Measurements from ENCODE around the gene SMG6. TPM values are rescaled to one million over a fixed set of nuclear protein-coding genes. Genes with fewer than 3 reads are reported as not detected.

SMG6 gene
- total and polyA plus RNA-seq, 2 of the 13 experiments (the other 11 are each of a cell fraction or from before 2014, with no cell fraction given) = 4.6 to 14.6 TPM

GRCh38 chr17:2211661-2212399 is 91.8 kb downstream of the SMG6 start:
- in situ Hi-C loops (cut with HindIII; ENCODE audit: extremely low pct_ligation_motif_present, low pct_unique_long_range_greater_than_20kb) (no loop called here), intact Hi-C loops (cut with micrococcal nuclease; ENCODE audit: unreplicated experiment) (no loop called here)
- Histone ChIP-seq H3K4me2 (ENCODE audit: low read depth, low read length) (no peak overlapping the region), H3K79me2 (ENCODE audit: insufficient read depth, low read length) (no peaks in the 10 kb centered on the region), H3K27me3 (ENCODE audit: control insufficient read depth in 1 of 2, insufficient read depth in 2 of 2, low read length in 2 of 2) (no peaks in the 10 kb centered on the region), H2AFZ (ENCODE audit: low read length) (no peak overlapping the region), H3K9me3 (ENCODE audit: low read length) (no peaks in the 10 kb centered on the region), H3K36me3 (replicated peaks in 1 of 2; ENCODE audit: control insufficient read depth in 1 of 2, insufficient read depth in 2 of 2, low read length in 2 of 2) (peaks cover 1 to 20% of the 10 kb centered on the region in 2 experiments; a peak in 1 of 5 replicates), H3K4me3 (replicated peaks in 1 of 3; ENCODE audit: insufficient read depth in 1 of 3, low read depth in 2 of 3, low read length in 3 of 3) (no peak overlapping the region), H3K9ac (ENCODE audit: insufficient read depth, low read depth, low read length) (no peak overlapping the region), H3K4me1 (ENCODE audit: insufficient read depth, low read length) (peaks cover 11% of the 10 kb centered on the region), H3K27ac (ENCODE audit: extremely low read length, insufficient read depth, low read length) (no peak overlapping the region), H4K20me1 (ENCODE audit: insufficient read depth, low read length) (no peaks in the 10 kb centered on the region)
- no peak for DNase-seq (ENCODE audit: low spot score)
- ATAC-seq = no peak
- 93% methylated on average over 6 of the region's 6 CpGs for WGBS (ENCODE audit: low lambda C conversion rate)
- ChIA-PET CTCF (ENCODE audit: low intra/inter-chr PET ratio, low total read pairs) (no interaction called here), POLR2A (no interaction called here)
- no TSS peak for BruUV-seq (replicated peaks)
- FAIRE-seq = no peak
- no peak for TF ChIP-seq ZBTB3 (CRISPR knock-in tag; IDR thresholded peaks at IDR 0.05; ENCODE audit: borderline replicate concordance, low read depth)
- TF ChIP-seq BCL6 (CRISPR knock-in tag; IDR thresholded peaks at IDR 0.05) = no peak
- TF ChIP-seq ZBTB37 (CRISPR knock-in tag; IDR thresholded peaks at IDR 0.05) = no peak
- no peak for TF ChIP-seq NKX3-1 (CRISPR knock-in tag; IDR thresholded peaks at IDR 0.05)
- no peak for TF ChIP-seq ZMAT3 (CRISPR knock-in tag; conservative IDR thresholded peaks at IDR 0.05)
- TF ChIP-seq WIZ (CRISPR knock-in tag; IDR thresholded peaks at IDR 0.05) = no peak
- no peak for TF ChIP-seq ZNF724P (CRISPR knock-in tag; IDR thresholded peaks at IDR 0.05; ENCODE audit: borderline replicate concordance)
- TF ChIP-seq ZFAT (CRISPR knock-in tag; conservative IDR thresholded peaks at IDR 0.05) = no peak
- TF ChIP-seq RBAK (CRISPR knock-in tag; IDR thresholded peaks at IDR 0.05) = no peak
- TF ChIP-seq, protein P1, sequence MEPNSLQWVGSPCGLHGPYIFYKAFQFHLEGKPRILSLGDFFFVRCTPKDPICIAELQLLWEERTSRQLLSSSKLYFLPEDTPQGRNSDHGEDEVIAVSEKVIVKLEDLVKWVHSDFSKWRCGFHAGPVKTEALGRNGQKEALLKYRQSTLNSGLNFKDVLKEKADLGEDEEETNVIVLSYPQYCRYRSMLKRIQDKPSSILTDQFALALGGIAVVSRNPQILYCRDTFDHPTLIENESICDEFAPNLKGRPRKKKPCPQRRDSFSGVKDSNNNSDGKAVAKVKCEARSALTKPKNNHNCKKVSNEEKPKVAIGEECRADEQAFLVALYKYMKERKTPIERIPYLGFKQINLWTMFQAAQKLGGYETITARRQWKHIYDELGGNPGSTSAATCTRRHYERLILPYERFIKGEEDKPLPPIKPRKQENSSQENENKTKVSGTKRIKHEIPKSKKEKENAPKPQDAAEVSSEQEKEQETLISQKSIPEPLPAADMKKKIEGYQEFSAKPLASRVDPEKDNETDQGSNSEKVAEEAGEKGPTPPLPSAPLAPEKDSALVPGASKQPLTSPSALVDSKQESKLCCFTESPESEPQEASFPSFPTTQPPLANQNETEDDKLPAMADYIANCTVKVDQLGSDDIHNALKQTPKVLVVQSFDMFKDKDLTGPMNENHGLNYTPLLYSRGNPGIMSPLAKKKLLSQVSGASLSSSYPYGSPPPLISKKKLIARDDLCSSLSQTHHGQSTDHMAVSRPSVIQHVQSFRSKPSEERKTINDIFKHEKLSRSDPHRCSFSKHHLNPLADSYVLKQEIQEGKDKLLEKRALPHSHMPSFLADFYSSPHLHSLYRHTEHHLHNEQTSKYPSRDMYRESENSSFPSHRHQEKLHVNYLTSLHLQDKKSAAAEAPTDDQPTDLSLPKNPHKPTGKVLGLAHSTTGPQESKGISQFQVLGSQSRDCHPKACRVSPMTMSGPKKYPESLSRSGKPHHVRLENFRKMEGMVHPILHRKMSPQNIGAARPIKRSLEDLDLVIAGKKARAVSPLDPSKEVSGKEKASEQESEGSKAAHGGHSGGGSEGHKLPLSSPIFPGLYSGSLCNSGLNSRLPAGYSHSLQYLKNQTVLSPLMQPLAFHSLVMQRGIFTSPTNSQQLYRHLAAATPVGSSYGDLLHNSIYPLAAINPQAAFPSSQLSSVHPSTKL (CRISPR knock-in tag; IDR thresholded peaks at IDR 0.05) = no peak
- TF ChIP-seq PBX3 (CRISPR knock-in tag; IDR thresholded peaks at IDR 0.05; ENCODE audit: borderline replicate concordance) = no peak
- no peak for TF ChIP-seq AKAP8 (CRISPR knock-in tag; IDR thresholded peaks at IDR 0.05)
- no peak for TF ChIP-seq ZNF326 (CRISPR knock-in tag; IDR thresholded peaks at IDR 0.05; ENCODE audit: borderline replicate concordance)
- TF ChIP-seq AHR (CRISPR knock-in tag; IDR thresholded peaks at IDR 0.05) = no peak
- TF ChIP-seq, protein P2, sequence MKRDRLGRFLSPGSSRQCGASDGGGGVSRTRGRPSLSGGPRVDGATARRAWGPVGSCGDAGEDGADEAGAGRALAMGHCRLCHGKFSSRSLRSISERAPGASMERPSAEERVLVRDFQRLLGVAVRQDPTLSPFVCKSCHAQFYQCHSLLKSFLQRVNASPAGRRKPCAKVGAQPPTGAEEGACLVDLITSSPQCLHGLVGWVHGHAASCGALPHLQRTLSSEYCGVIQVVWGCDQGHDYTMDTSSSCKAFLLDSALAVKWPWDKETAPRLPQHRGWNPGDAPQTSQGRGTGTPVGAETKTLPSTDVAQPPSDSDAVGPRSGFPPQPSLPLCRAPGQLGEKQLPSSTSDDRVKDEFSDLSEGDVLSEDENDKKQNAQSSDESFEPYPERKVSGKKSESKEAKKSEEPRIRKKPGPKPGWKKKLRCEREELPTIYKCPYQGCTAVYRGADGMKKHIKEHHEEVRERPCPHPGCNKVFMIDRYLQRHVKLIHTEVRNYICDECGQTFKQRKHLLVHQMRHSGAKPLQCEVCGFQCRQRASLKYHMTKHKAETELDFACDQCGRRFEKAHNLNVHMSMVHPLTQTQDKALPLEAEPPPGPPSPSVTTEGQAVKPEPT (CRISPR knock-in tag; IDR thresholded peaks at IDR 0.05; ENCODE audit: low read depth) = no peak

Measured in HepG2 (cell line).